HUES6 (cell line): ENCODE data around the gene SCART1.
"Not testable (repeated sequence)": the region's sequence is repeated elsewhere in the genome, so short reads cannot be mapped to it uniquely, and the experiment has no call there.

Experiments used
- H3K27ac ChIP-seq: 2 replicates; pipeline ENCODE4 v1.7.0; 2013; ENCODE audit warnings: low read depth, mild to moderate bottlenecking, low read length, inconsistent platforms
- H3K27me3 ChIP-seq: 2 replicates; pipeline ENCODE4 v1.6.1; 2013; ENCODE audit warnings: low read length; ENCODE audit not compliant: control insufficient read depth, insufficient read depth
- H3K36me3 ChIP-seq: 2 replicates; pipeline ENCODE4 v1.6.1; 2013; ENCODE audit warnings: low read length; ENCODE audit not compliant: control insufficient read depth, insufficient read depth
- H3K4me1 ChIP-seq: 2 replicates; pipeline ENCODE4 v1.6.1; 2013; ENCODE audit warnings: low read length; ENCODE audit not compliant: control insufficient read depth, insufficient read depth
- H3K4me3 ChIP-seq: 2 replicates; pipeline ENCODE4 v1.5.1; 2013; ENCODE audit warnings: low read depth, low read length
- H3K9ac ChIP-seq: one replicate; pipeline ENCODE4 v1.6.1; 2013; ENCODE audit warnings: mild to moderate bottlenecking, low read length
- H3K9me3 ChIP-seq: 2 replicates; pipeline ENCODE4 v1.6.1; 2013; ENCODE audit warnings: low read depth, low read length; ENCODE audit not compliant: control insufficient read depth, insufficient read depth

SCART1 gene

DNA sequence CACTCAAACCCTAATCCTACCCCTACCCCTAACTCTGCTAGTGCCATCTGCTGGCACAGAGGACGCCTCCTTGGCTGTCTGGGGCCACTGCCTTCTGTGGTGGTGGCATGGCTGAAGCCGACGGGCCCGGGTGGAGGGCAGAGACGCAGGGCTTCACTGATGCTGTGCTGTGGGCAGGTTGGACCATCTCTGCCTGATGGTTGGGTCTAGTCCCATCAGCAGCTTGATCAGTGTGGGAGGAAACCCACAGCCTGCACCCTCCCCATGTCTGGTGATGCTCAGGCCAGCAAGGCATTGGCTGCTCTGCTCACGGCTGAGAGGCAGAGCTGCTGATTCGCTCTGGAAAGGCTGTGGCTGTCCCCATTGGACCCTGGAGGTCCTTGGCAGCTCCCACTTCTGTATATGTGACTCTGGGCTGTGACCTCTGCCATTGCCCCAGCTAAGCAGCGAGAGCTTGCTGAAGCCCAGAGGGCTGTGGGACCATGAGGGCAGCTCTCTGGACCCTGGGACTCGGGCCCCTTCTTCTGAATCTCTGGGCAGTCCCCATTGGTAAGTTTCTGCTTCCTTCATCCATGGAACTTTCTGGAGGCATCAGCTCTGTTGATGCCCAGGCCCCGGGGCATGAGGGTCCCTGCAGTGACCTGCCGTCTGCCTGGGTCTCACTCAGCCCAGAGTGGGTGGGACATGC is at the start of gene SCART1:
SCART1 (plus strand) TSS at position 430 of the 688 bp plus-strand sequence; CDS start at position 483, 53 bp downstream.
- Histone ChIP-seq H3K27me3 (no peaks in the 10 kb centered on the region; the same call in 1 of the 2 replicates), H3K9ac (no peak within 1 kb of the TSS), H3K27ac (no peak within 1 kb of the TSS), H3K36me3 (no peaks in the 10 kb centered on the region), H3K4me3 (no peak within 1 kb of the TSS), H3K9me3 (peaks cover 65% of the 10 kb centered on the region), H3K4me1 (no peaks in the 10 kb centered on the region)

DNA sequence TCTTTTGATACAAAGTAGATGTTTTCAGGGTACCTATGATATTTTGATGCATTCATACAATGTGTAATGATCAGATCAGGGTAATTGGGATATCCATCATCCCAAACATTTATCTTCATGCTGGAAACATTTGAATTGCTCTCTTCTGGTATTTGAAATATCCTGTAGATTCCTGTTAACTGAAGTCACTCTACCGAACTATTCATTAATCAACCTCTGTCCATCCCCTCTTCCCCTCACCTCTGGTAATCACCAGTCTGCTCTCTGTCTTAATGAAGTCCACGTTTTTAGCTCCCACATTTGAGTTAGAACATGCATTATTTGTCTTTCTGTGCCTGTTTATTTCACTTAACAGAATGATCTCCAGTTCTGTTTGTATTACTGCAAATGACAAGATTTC is 48.5 kb upstream of the SCART1 start:
- Histone ChIP-seq H3K27me3 (no peaks in the 10 kb centered on the region), H3K4me1 (no peaks in the 10 kb centered on the region), H3K36me3 (peaks cover 83% of the 10 kb centered on the region), H3K27ac (no peak overlapping the region), H3K9ac (no peak overlapping the region), H3K4me3 (no peak overlapping the region), H3K9me3 (no peaks in the 10 kb centered on the region; the same call in 1 of the 2 replicates)

DNA sequence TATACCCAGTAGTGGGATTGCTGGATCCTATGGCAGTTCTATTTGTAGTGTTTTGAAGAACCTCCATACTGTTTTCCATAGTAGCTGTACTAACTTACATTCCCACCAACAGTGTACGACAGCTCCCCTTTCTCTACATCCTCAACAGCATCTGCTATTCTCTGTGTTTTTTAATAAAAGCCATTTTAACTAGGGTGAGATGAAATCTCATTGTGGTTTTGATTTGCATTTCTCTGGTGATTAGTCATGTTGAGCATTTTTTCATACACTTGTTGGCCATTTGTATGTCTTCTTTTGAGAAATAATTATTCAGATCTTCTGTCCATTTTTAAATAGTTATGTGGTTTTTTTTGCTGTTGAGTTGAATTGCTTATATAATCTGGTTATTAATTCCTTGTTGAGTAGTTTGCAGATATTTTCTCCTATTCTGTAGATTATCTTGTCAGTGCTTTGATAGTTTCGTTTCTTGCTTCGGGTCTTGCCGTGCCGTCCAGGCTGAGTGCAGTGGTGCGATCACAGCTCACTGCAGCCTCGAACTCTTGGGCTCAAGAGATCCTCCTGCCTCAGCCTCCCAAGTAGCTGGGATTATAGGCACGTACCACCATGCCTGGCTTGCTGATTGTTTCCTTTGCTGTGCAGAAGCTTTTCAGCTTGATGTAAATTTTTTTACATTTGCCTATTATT is 47.8 kb upstream of the SCART1 start:
- no peaks in the 10 kb centered on the region for H3K27me3 ChIP-seq
- no peak overlapping the region for H3K4me3 ChIP-seq
- no peaks in the 10 kb centered on the region for H3K4me1 ChIP-seq
- no peak overlapping the region for H3K27ac ChIP-seq
- no peak overlapping the region for H3K9ac ChIP-seq
- H3K36me3 ChIP-seq = peaks cover 83% of the 10 kb centered on the region
- H3K9me3 ChIP-seq = peaks cover 2% of the 10 kb centered on the region; the same call in 1 of the 2 replicates

DNA sequence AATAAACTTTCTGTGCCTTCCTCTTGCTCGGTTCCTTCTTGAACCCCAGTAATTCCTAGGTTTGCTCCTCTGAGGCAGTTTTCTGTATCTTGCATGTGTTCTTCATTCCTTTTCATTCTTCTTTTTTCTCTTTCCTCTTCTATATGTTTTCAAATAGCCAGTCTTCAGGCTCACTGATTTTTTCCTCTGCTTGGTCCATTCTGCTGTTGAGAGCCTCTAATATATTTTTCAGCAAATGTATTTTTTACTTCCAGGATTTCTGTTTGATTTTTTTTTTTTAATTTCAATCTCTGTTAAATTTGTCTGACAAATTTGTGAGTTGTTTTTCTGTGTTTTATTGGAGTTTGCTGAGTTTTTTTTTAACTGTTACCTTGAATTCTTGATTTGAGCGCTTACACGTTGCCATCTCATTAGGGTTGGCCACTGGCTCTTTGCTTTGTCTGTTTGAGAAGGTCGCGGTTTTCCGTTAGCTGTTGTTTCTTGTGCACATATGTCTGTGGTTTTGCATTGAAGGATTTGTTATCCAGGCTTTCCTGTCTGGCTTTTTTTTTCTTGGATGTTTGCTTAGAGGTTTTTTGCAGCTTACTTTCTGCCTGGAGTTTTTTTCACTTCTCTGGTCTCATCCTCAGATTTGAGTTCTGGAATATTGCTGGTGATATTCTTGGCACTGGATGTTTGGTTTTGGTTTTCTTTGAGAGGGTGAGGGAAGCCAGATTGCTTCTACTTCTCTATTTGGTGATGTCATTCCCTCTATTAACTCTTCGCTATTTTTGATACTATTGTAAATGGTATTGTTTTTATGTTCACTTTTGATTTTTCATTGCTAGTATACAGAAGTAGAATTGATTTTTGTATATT is 42.0 kb upstream of the SCART1 start:
- peaks cover 73% of the 10 kb centered on the region for H3K36me3 ChIP-seq
- no peaks in the 10 kb centered on the region for H3K4me1 ChIP-seq
- peaks cover 15% of the 10 kb centered on the region for H3K9me3 ChIP-seq
- H3K27me3 ChIP-seq = no peaks in the 10 kb centered on the region
- H3K4me3 ChIP-seq = no peak overlapping the region
- H3K9ac ChIP-seq = no peak overlapping the region
- H3K27ac ChIP-seq = no peak overlapping the region

DNA sequence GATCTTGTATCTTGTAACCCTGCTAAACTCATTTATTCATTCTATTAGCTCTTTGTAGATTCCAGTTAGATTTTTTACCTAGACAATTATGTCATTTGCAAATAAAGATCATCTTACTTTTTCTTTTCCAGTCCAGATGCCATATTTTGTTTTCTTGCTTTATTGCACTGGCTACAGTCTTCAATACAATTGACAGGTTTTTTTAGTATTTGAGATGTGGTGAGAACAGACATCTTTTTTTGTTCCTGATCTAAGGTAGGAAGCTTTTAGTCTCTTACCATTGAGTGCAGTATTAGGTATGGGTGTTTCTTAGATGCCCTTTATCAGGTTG is 41.4 kb upstream of the SCART1 start:
- Histone ChIP-seq H3K27me3 (no peaks in the 10 kb centered on the region), H3K9ac (no peak overlapping the region), H3K4me3 (no peak overlapping the region), H3K4me1 (no peaks in the 10 kb centered on the region), H3K9me3 (peaks cover 15% of the 10 kb centered on the region), H3K27ac (no peak overlapping the region), H3K36me3 (peaks cover 68% of the 10 kb centered on the region)

DNA sequence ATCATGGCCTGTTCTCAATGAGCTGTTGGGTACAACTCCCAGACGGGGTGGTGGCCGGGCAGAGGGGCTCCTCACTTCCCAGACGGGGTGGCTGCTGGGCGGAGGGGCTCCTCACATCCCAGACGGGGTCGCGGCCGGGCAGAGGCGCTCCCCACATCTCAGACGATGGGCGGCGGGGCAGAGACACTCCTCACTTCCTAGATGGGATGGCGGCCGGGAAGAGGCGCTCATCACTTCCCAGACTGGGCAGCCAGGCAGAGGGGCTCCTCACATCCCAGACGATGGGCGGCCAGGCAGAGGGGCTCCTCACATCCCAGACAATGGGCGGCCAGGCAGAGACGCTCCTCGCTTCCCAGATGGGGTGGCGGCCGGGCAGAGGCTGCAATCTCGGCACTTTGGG is 39.3 kb upstream of the SCART1 start:
- H3K4me1 ChIP-seq, H3K27ac ChIP-seq, H3K9ac ChIP-seq, H3K4me3 ChIP-seq, H3K27me3 ChIP-seq: not testable (repeated sequence)
- Histone ChIP-seq H3K9me3 (peaks cover 15% of the 10 kb centered on the region), H3K36me3 (peaks cover 65% of the 10 kb centered on the region)

DNA sequence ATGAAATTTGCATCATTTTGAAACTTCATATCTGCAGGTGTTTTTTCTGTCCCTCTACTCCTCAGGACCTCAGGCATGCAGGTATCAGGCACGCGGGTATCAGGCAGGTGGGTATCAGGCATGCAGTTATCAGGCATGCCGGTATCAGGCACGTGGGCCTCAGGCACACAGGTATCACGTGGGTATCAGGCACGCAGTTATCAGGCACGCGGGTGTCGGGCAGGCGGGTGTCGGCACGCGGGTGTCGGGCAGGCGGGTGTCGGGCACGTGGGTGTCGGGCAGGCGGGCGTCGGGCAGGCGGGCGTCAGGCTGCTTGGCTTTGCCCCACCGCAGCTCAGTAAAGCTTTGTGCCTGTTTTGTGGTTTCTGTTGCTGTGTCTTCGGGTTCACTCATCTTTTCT is 38.0 kb upstream of the SCART1 start:
- peaks cover 66% of the 10 kb centered on the region for H3K36me3 ChIP-seq
- H3K4me1 ChIP-seq = no peaks in the 10 kb centered on the region
- H3K9me3 ChIP-seq = peaks cover 15% of the 10 kb centered on the region
- H3K27me3 ChIP-seq = no peaks in the 10 kb centered on the region
- no peak overlapping the region for H3K4me3 ChIP-seq
- no peak overlapping the region for H3K27ac ChIP-seq
- H3K9ac ChIP-seq = no peak overlapping the region

DNA sequence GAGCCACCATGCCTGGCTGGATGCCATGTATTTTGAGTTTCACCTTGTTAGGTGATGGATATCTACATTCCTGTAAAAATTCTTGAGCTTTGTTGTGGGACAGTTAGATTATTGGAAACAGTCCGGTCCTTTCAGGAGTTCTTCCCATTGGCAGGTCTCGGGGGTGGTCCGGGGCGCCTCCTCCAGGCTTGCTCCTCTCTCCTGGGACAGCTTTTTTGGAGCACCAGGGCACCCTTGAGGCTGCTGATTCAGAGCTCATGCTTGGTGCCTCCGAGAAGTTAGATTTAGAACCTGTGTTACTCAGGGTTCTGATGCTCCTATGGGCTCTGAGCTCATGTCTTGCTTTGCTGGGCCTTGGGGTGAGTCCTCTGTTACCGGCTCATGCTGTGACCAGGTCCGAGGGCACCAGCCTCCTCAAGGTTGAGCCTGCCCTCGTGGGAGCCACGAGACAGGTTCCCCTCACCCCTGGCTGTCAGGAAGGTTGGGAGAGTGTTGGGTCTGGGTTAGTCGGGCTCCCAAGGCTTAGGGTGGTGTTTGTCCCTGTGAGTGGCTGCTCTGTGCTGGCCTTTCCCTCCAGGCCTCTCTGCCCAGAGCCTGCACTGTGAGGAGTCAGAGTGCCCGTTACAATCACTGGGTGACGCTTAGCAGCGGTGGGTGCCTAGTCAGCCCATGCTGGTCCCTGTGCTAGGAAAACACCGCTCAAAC is 35.3 kb upstream of the SCART1 start:
- no peak overlapping the region for H3K4me3 ChIP-seq
- peaks cover 45% of the 10 kb centered on the region for H3K36me3 ChIP-seq
- H3K9me3 ChIP-seq = peaks cover 3% of the 10 kb centered on the region
- H3K27me3 ChIP-seq = peaks cover 18% of the 10 kb centered on the region
- no peak overlapping the region for H3K27ac ChIP-seq
- H3K9ac ChIP-seq = no peak overlapping the region
- H3K4me1 ChIP-seq = no peaks in the 10 kb centered on the region

DNA sequence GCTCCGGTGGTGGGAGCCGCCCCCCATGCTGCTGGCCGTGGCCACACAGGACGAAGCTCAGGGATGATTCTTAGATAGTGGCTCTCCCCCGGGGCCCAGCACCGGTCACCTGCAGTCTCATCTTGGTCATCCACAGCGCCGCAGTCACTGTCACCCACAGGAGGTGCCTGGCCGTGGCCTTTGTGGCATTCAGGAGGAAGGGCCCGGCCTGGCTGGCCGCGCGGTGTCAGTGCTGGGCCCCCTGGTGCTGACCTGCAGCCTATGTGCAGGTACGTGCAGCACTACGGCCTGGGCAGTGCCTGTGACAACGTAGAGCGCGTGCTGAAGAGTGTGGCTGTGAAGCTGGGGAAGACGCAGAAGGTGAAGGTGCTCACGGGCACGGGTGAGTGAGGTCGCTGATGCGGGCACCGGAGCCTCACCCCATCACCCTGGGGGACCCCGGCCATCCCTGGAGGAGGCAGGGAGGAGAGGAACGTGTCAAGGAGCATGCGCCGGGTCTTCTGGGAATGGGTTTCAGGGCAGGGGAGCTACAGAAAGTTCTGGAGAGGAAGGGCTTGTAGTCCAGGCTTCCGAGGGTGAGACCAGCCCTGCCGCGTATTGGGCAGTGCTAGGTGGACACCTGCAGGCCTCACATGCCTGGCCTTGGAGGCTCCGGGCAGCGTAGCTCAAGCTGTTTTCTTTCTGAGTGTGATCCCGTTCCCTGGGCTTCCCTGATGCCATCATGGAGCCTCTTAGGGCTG is 34.4 kb upstream of the SCART1 start:
- Histone ChIP-seq H3K36me3 (peaks cover 42% of the 10 kb centered on the region), H3K4me1 (no peaks in the 10 kb centered on the region), H3K9me3 (peaks cover 3% of the 10 kb centered on the region), H3K27ac (no peak overlapping the region), H3K4me3 (no peak overlapping the region), H3K27me3 (peaks cover 21% of the 10 kb centered on the region), H3K9ac (no peak overlapping the region)

DNA sequence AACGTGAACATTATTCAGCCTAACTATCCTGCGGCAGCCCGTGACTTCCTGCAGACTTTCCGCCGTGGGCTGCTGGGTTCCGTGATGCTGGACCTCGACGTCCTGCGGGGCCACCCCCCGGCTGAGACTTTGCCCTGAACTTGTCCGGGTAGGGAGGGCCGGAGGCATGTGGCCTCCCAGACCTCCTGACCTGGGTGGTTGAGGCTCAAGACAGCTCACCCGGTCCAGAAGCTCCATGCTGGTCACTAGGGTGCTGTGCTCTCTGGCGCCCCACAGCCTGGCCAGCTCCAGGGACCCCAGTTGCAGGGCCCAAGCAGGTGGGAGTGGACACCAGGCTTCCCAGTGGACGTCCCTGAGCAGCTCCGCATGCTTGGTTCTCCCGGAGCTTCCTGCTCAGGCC is 33.7 kb upstream of the SCART1 start:
- H3K4me3 ChIP-seq = no peak overlapping the region
- peaks cover 3% of the 10 kb centered on the region for H3K9me3 ChIP-seq
- peaks cover 40% of the 10 kb centered on the region for H3K36me3 ChIP-seq
- H3K9ac ChIP-seq = no peak overlapping the region
- H3K27ac ChIP-seq = no peak overlapping the region
- H3K27me3 ChIP-seq = peaks cover 26% of the 10 kb centered on the region
- H3K4me1 ChIP-seq = no peaks in the 10 kb centered on the region
